ENCODE data around the gene FOSB.
A peak's percentile ranks its signal among the peaks of the same experiment; 100 is the strongest.
"Not testable (repeated sequence)": the region's sequence is repeated elsewhere in the genome, so short reads cannot be mapped to it uniquely, and the experiment has no call there.

The FOSB gene

GRCh38 chr19:45499196-45500180, 31.7 kb downstream of the FOSB start:
- DNase-seq, result peak; percentile 27
- in situ Hi-C loops (cut with MboI; ENCODE audit: low pct_unique_long_range_greater_than_20kb, low sequenced_read_pairs), result no loop called here

- DNase-seq, result no peak
- in situ Hi-C loops (cut with MboI; ENCODE audit: low pct_unique_long_range_greater_than_20kb, low sequenced_read_pairs), result no loop called here
Measured at GRCh38 chr19:45500918-45501729, 33.3 kb downstream of the FOSB start.

GRCh38 chr19:45501730-45502014, 33.9 kb downstream of the FOSB start:
- in situ Hi-C loops (cut with MboI; ENCODE audit: low pct_unique_long_range_greater_than_20kb, low sequenced_read_pairs), result no loop called here
- DNase-seq, result no peak

- DNase-seq, result no peak
- in situ Hi-C loops (cut with MboI; ENCODE audit: low pct_unique_long_range_greater_than_20kb, low sequenced_read_pairs), result no loop called here
Measured at GRCh38 chr19:45502111-45502510, 34.3 kb downstream of the FOSB start.

GRCh38 chr19:45503909-45504308, 36.1 kb downstream of the FOSB start:
- in situ Hi-C loops (cut with MboI; ENCODE audit: low pct_unique_long_range_greater_than_20kb, low sequenced_read_pairs), result no loop called here
- no peak for DNase-seq

- in situ Hi-C loops (cut with MboI; ENCODE audit: low pct_unique_long_range_greater_than_20kb, low sequenced_read_pairs), result no loop called here
Measured at GRCh38 chr19:45505151-45505995, 37.6 kb downstream of the FOSB start.

GRCh38 chr19:45505996-45506245, 38.1 kb downstream of the FOSB start:
- in situ Hi-C loops (cut with MboI; ENCODE audit: low pct_unique_long_range_greater_than_20kb, low sequenced_read_pairs), result no loop called here
- DNase-seq, result no peak

More at GRCh38 chr19:45505151-45505995, 37.6 kb downstream of the FOSB start:
- no peak for DNase-seq

GRCh38 chr19:45506246-45506988, 38.6 kb downstream of the FOSB start:
- DNase-seq, result peak; percentile 92
- in situ Hi-C loops (cut with MboI; ENCODE audit: low pct_unique_long_range_greater_than_20kb, low sequenced_read_pairs), result no loop called here

GRCh38 chr19:45506989-45507871, 39.4 kb downstream of the FOSB start, which contains the start of gene VASP:
Gene VASP, plus strand, starts transcription at chr19:45507479. Its CDS starts 293 bp downstream, at chr19:45507772.
- in situ Hi-C loops (cut with MboI; ENCODE audit: low pct_unique_long_range_greater_than_20kb, low sequenced_read_pairs), result no loop called here
- DNase-seq, result peak; percentile 96

GRCh38 chr19:45507872-45508416, 40.1 kb downstream of the FOSB start:
- in situ Hi-C loops (cut with MboI; ENCODE audit: low pct_unique_long_range_greater_than_20kb, low sequenced_read_pairs), result no loop called here
- DNase-seq, result no peak

- DNase-seq, result peak; percentile 26
- in situ Hi-C loops (cut with MboI; ENCODE audit: low pct_unique_long_range_greater_than_20kb, low sequenced_read_pairs), result no loop called here
Measured at GRCh38 chr19:45508417-45508860, 40.6 kb downstream of the FOSB start.

- in situ Hi-C loops (cut with MboI; ENCODE audit: low pct_unique_long_range_greater_than_20kb, low sequenced_read_pairs), result no loop called here
- DNase-seq, result peak; percentile 80
Measured at GRCh38 chr19:45508861-45509691, 41.3 kb downstream of the FOSB start.

- no peak for DNase-seq
- in situ Hi-C loops (cut with MboI; ENCODE audit: low pct_unique_long_range_greater_than_20kb, low sequenced_read_pairs), result no loop called here
Measured at GRCh38 chr19:45509692-45510015, 41.9 kb downstream of the FOSB start.

GRCh38 chr19:45510352-45510751, 42.6 kb downstream of the FOSB start:
- in situ Hi-C loops (cut with MboI; ENCODE audit: low pct_unique_long_range_greater_than_20kb, low sequenced_read_pairs); DNase-seq: not testable (repeated sequence)

- no peak for DNase-seq
- in situ Hi-C loops (cut with MboI; ENCODE audit: low pct_unique_long_range_greater_than_20kb, low sequenced_read_pairs), result no loop called here
Measured at GRCh38 chr19:45511074-45511473, 43.3 kb downstream of the FOSB start.

- DNase-seq, result no peak
- in situ Hi-C loops (cut with MboI; ENCODE audit: low pct_unique_long_range_greater_than_20kb, low sequenced_read_pairs), result no loop called here
Measured at GRCh38 chr19:45512881-45513483, 45.2 kb downstream of the FOSB start.

Data from KBM-7 (cell line).